GM19035 (cell line): Measurements from ENCODE around the gene NOMO2.
"Not testable (repeated sequence)": the region's sequence is repeated elsewhere in the genome, so short reads cannot be mapped to it uniquely, and the experiment has no call there.

ENCODE experiments used
- ATAC-seq: cut with Tn5 transposase; IDR thresholded peaks from one replicate; pipeline ENCODE4 v1.9.1; 2021; ENCODE audit not compliant: unreplicated experiment

NOMO2 gene

GRCh38 chr16:18579261-18579660, 17.4 kb upstream of the NOMO2 start:
- not testable (repeated sequence) for ATAC-seq

GRCh38 chr16:18577942-18578341, 16.0 kb upstream of the NOMO2 start:
- not testable (repeated sequence) for ATAC-seq

- not testable (repeated sequence) for ATAC-seq
Measured at GRCh38 chr16:18575945-18576344, 14.0 kb upstream of the NOMO2 start.

GRCh38 chr16:18575298-18575917, 13.5 kb upstream of the NOMO2 start:
- ATAC-seq, result not testable (repeated sequence)

- ATAC-seq, result not testable (repeated sequence)
Measured at GRCh38 chr16:18573887-18574286, 12.0 kb upstream of the NOMO2 start.

- not testable (repeated sequence) for ATAC-seq
Measured at GRCh38 chr16:18572973-18573372, 11.1 kb upstream of the NOMO2 start.

- ATAC-seq, result not testable (repeated sequence)
Measured at GRCh38 chr16:18571307-18571850, 9.5 kb upstream of the NOMO2 start.

GRCh38 chr16:18570529-18571306, 8.8 kb upstream of the NOMO2 start:
- ATAC-seq, result not testable (repeated sequence)

GRCh38 chr16:18560416-18561220, 1.3 kb downstream of the NOMO2 start:
- ATAC-seq, result not testable (repeated sequence)

GRCh38 chr16:18553671-18554070, 8.2 kb downstream of the NOMO2 start:
- ATAC-seq, result not testable (repeated sequence)

- not testable (repeated sequence) for ATAC-seq
Measured at GRCh38 chr16:18547382-18547781, 14.5 kb downstream of the NOMO2 start.

- not testable (repeated sequence) for ATAC-seq
Measured at GRCh38 chr16:18546853-18547252, 15.0 kb downstream of the NOMO2 start.

GRCh38 chr16:18544232-18545081, 17.4 kb downstream of the NOMO2 start:
- ATAC-seq, result not testable (repeated sequence)

- not testable (repeated sequence) for ATAC-seq
Measured at GRCh38 chr16:18541912-18542311, 20.0 kb downstream of the NOMO2 start.

- ATAC-seq, result not testable (repeated sequence)
Measured at GRCh38 chr16:18537004-18537403, 24.9 kb downstream of the NOMO2 start.

GRCh38 chr16:18535519-18536168, 26.3 kb downstream of the NOMO2 start:
- ATAC-seq, result not testable (repeated sequence)

- ATAC-seq, result not testable (repeated sequence)
Measured at GRCh38 chr16:18534308-18534707, 27.6 kb downstream of the NOMO2 start.

- ATAC-seq, result not testable (repeated sequence)
Measured at GRCh38 chr16:18531323-18531722, 30.6 kb downstream of the NOMO2 start.

- ATAC-seq, result not testable (repeated sequence)
Measured at GRCh38 chr16:18530329-18530728, 31.6 kb downstream of the NOMO2 start.

- not testable (repeated sequence) for ATAC-seq
Measured at GRCh38 chr16:18526547-18526946, 35.4 kb downstream of the NOMO2 start.
